ENCODE data around the gene TNFSF13.

- no peak for TF ChIP-seq CTCF (IDR thresholded peaks at IDR 0.05)
- TF ChIP-seq POLR2A (IDR thresholded peaks at IDR 0.05) = no peak
Measured at GRCh38 chr17:7528842-7529241, 29.7 kb upstream of the TNFSF13 start.
